Stimulated activated CD8-positive, alpha-beta memory T cell treated with anti-CD3 and anti-CD28 coated beads, Interleukin-15, amount 100 ng/mL, for 48 hours (primary cell): ENCODE results near the gene PWP1.

ENCODE experiments used
- DNase-seq, 2 donors: peaks; one replicate each; pipeline ENCODE4 v3.0.0-alpha.2; 2020; ENCODE audit warnings: low read depth in 2 of 2

PWP1 gene

GRCh38 chr12:107685360-107686248 lies at the start of gene PWP1:
Gene PWP1, plus strand, starts transcription at chr12:107685799. Its CDS starts 101 bp downstream, at chr12:107685900.
- peak; percentile 92 for DNase-seq

- no peak for DNase-seq
Measured at GRCh38 chr12:107641154-107641553, 44.4 kb upstream of the PWP1 start.

GRCh38 chr12:107642240-107642639 lies 43.4 kb upstream of the PWP1 start:
- DNase-seq, result no peak

- DNase-seq, result no peak
Measured at GRCh38 chr12:107645630-107646333, 39.8 kb upstream of the PWP1 start.

- no peak for DNase-seq
Measured at GRCh38 chr12:107646436-107646835, 39.2 kb upstream of the PWP1 start.

- DNase-seq, result no peak
Measured at GRCh38 chr12:107649661-107650061, 35.9 kb upstream of the PWP1 start.

GRCh38 chr12:107650977-107651376 lies 34.6 kb upstream of the PWP1 start:
- DNase-seq, result no peak

- no peak for DNase-seq
Measured at GRCh38 chr12:107651571-107652449, 33.8 kb upstream of the PWP1 start.

- DNase-seq, result no peak
Measured at GRCh38 chr12:107653519-107653918, 32.1 kb upstream of the PWP1 start.

- no peak for DNase-seq
Measured at GRCh38 chr12:107654873-107655272, 30.7 kb upstream of the PWP1 start.

GRCh38 chr12:107655281-107656065 lies 30.1 kb upstream of the PWP1 start:
- DNase-seq, result no peak

GRCh38 chr12:107656302-107656701 lies 29.3 kb upstream of the PWP1 start:
- no peak for DNase-seq

GRCh38 chr12:107657133-107657532 lies 28.5 kb upstream of the PWP1 start:
- no peak for DNase-seq

- DNase-seq, result no peak
Measured at GRCh38 chr12:107657621-107658020, 28.0 kb upstream of the PWP1 start.

GRCh38 chr12:107660235-107660634 lies 25.4 kb upstream of the PWP1 start:
- no peak for DNase-seq

- no peak for DNase-seq
Measured at GRCh38 chr12:107660861-107661415, 24.7 kb upstream of the PWP1 start.

- DNase-seq, result no peak
Measured at GRCh38 chr12:107661830-107662229, 23.8 kb upstream of the PWP1 start.

GRCh38 chr12:107662484-107662883 lies 23.1 kb upstream of the PWP1 start:
- DNase-seq, result no peak

- no peak for DNase-seq
Measured at GRCh38 chr12:107663277-107663676, 22.3 kb upstream of the PWP1 start.

GRCh38 chr12:107666009-107666408 lies 19.6 kb upstream of the PWP1 start:
- no peak for DNase-seq

- no peak for DNase-seq
Measured at GRCh38 chr12:107667464-107667863, 18.1 kb upstream of the PWP1 start.
